Parathyroid adenoma (tissue), 2 donors: ENCODE data around the gene MIPOL1.
A peak's percentile ranks its signal among the peaks of the same experiment; 100 is the strongest.

ENCODE experiments used
- H2AFZ ChIP-seq: fragments of 300-600 bp; sonication (generic); one replicate; pipeline ENCODE4 v1.7.0; 2017; ENCODE audit warnings: antibody characterized with exemption, mild to moderate bottlenecking
- H3K27ac ChIP-seq: fragments of 300-600 bp; sonication (generic); one replicate; pipeline ENCODE4 v1.7.0; 2017
- H3K27me3 ChIP-seq: fragments of 300-600 bp; sonication (generic); one replicate; pipeline ENCODE4 v1.7.0; 2017; ENCODE audit warnings: low read length; ENCODE audit not compliant: control insufficient read depth, insufficient read depth
- H3K36me3 ChIP-seq: fragments of 300-600 bp; sonication (generic); one replicate; pipeline ENCODE4 v1.7.0; 2017; ENCODE audit warnings: low read length; ENCODE audit not compliant: control insufficient read depth, insufficient read depth
- H3K4me1 ChIP-seq: fragments of 300-600 bp; sonication (generic); one replicate; pipeline ENCODE4 v1.7.0; 2017; ENCODE audit warnings: control low read depth
- H3K4me2 ChIP-seq: fragments of 300-600 bp; sonication (generic); one replicate; pipeline ENCODE4 v1.7.0; 2017; ENCODE audit warnings: low read length
- H3K4me3 ChIP-seq: fragments of 300-600 bp; sonication (generic); one replicate; pipeline ENCODE4 v1.7.0; 2017; ENCODE audit warnings: low read depth, low read length
- H3K79me2 ChIP-seq: fragments of 300-600 bp; sonication (generic); one replicate; pipeline ENCODE4 v1.7.0; 2017; ENCODE audit warnings: control low read depth
- H3K9ac ChIP-seq: fragments of 300-600 bp; sonication (generic); one replicate; pipeline ENCODE4 v1.7.0; 2017; ENCODE audit warnings: mild to moderate bottlenecking
- H3K9me3 ChIP-seq: fragments of 300-600 bp; sonication (generic); one replicate; pipeline ENCODE4 v1.7.0; 2017; ENCODE audit warnings: low read length; ENCODE audit not compliant: control insufficient read depth
- CTCF ChIP-seq: fragments of 300-600 bp; sonication (generic); IDR thresholded peaks from one replicate; pipeline ENCODE4 v1.7.0; 2017; ENCODE audit warnings: antibody characterized with exemption, mild to moderate bottlenecking
- donor health status: primary hyperparathyroidism.

Gene MIPOL1

DNA sequence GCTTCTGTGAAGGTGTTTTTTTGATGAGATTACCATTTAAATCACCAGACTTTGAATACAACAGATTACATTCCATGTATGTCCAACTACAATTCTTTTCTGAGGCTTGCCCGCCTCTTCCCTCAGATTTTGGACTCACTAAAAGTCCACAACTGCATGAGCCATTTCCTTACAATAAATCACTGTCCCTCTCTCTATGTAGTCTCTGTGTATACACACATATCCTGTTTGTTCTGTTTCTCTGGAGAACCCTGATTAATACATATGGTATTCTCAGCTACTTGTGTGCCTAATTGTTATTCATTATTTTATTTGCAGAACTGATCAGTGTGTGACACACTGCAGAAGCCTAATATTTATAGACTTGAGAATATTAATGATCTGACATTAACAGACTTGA lies 2.4 kb upstream of the MIPOL1 start:
- Histone ChIP-seq H3K79me2 (no peaks in the 10 kb centered on the region), H3K27me3 (no peaks in the 10 kb centered on the region), H3K4me1 (no peaks in the 10 kb centered on the region), H3K9me3 (no peaks in the 10 kb centered on the region), H3K36me3 (no peaks in the 10 kb centered on the region), H3K4me3 (no peak overlapping the region), H3K9ac (no peak overlapping the region), H3K4me2 (no peak overlapping the region), H2AFZ (no peak overlapping the region), H3K27ac (no peak overlapping the region)
- no peak for TF ChIP-seq CTCF

DNA sequence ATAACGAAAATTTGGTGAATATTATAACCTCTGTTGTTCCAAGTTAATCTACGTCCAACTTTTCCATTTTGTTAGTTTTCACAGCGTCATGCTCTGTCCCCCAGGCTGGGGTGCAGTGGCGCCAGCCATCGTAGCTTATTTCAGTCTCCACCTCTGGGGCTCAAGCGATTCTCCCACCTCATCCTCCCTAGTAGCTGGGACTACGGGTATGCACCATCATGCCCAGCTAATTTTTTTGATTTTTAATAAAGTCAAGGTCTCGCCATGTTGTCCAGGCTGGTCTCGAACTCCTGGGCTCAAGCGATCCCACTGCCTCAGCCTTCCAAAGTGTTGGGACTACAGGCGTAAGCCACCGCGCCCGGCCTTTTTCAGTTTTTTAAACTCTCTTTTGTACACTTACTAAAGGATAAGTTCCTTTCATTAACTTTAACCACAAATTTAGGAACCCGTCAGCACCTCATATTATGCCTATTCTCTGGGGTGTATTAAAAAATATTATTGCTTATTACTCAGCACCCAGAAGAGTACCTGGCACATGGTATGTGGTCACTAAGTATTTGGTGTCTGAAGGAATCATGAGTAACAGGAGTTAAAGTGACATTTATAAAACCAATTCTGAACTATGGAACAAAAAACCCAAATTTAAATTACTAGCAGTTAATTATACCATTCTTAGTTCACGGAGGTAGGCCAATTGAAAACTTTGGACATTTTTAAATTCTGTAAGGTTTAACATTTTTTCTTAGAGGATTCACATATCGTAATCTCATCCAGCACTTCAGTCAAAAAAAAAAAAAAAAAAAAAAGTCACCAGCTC lies 925 bp upstream of the MIPOL1 start:
- no peak for TF ChIP-seq CTCF
- H3K9ac ChIP-seq = no peak overlapping the region
- no peaks in the 10 kb centered on the region for H3K9me3 ChIP-seq

DNA sequence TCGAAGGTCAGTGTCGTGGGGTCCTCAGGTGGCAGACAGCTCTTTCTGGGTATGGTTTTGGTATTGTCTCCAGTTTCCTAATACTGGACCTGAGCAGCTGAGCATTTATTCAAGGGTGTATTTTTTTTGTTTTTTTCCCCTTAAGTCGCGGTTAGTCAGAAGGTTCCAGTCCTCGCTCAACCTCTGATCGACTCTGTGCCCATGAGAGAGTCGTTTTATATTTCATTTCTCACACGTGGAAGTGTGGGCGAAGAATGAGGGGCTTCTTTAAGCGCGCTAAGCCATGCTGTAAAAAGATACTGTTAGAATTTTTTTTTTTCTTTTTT lies 499 bp downstream of the MIPOL1 start:
- Histone ChIP-seq H3K36me3 (no peaks in the 10 kb centered on the region), H3K9ac (peak overlapping the region; percentile 5), H3K27ac (peak overlapping the region; percentile 85), H3K4me3 (peak overlapping the region; percentile 96), H3K4me1 (no peaks in the 10 kb centered on the region), H3K4me2 (peak overlapping the region; percentile 99), H3K27me3 (no peaks in the 10 kb centered on the region), H3K9me3 (no peaks in the 10 kb centered on the region), H2AFZ (peak overlapping the region; percentile 96), H3K79me2 (no peaks in the 10 kb centered on the region)
- TF ChIP-seq CTCF = peak; percentile 52

More for the DNA sequence above, 925 bp upstream of the MIPOL1 start:
- H3K4me2 ChIP-seq = peak overlapping the region; percentile 99
- peak overlapping the region; percentile 89 for H2AFZ ChIP-seq
- H3K27ac ChIP-seq = peak overlapping the region; percentile 85
- no peaks in the 10 kb centered on the region for H3K4me1 ChIP-seq
- H3K4me3 ChIP-seq = peak overlapping the region; percentile 96
- no peaks in the 10 kb centered on the region for H3K79me2 ChIP-seq
- no peaks in the 10 kb centered on the region for H3K27me3 ChIP-seq
- H3K36me3 ChIP-seq = no peaks in the 10 kb centered on the region

DNA sequence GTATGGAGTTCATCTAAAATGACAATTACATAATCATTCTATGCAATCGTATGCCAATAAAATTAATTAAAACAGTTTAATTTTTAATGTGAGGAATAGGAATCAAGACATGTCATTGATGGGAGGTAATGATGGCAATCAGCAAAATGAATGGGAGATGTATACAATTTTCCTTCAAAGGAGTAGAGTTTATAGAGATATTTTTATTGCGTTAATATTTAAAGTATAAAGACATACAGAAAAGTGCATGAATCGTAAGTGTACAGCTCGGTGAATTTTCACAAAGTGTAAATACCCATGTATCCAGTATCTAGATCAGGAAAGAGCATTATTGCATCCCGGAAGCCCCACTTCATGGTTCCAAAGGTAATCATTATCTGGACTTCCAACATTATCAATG lies 1.2 kb downstream of the MIPOL1 start:
- H3K27ac ChIP-seq = no peak overlapping the region
- H2AFZ ChIP-seq = peak overlapping the region; percentile 96
- no peaks in the 10 kb centered on the region for H3K27me3 ChIP-seq
- no peak overlapping the region for H3K9ac ChIP-seq
- H3K4me2 ChIP-seq = peak overlapping the region; percentile 99
- no peaks in the 10 kb centered on the region for H3K79me2 ChIP-seq
- no peak for TF ChIP-seq CTCF
- no peaks in the 10 kb centered on the region for H3K36me3 ChIP-seq
- H3K4me1 ChIP-seq = no peaks in the 10 kb centered on the region
- H3K4me3 ChIP-seq = no peak overlapping the region
- H3K9me3 ChIP-seq = no peaks in the 10 kb centered on the region

DNA sequence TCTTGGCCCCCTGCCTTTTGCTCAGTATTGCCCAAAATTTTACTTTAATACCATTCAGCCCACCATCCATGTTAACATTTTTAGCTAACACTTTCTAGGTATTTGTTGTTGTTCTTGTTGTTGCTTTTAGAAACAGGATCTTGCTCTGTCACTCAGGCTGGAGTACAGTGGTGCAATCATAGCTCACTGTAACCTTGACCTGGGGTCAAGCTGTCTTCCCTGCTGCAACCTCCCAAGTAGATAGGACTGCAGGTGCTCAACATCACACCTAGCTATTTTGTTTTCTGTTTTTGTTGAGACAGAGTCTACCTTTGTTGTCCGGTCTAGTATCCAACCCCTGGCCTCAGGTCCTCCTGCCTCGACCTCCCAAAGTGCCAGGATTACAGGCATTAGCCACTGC lies 4.0 kb downstream of the MIPOL1 start:
- no peak overlapping the region for H3K27ac ChIP-seq
- H3K79me2 ChIP-seq = peaks cover 9% of the 10 kb centered on the region
- H3K36me3 ChIP-seq = no peaks in the 10 kb centered on the region
- no peak overlapping the region for H3K4me3 ChIP-seq
- H2AFZ ChIP-seq = no peak overlapping the region
- no peak overlapping the region for H3K9ac ChIP-seq
- TF ChIP-seq CTCF = no peak
- no peaks in the 10 kb centered on the region for H3K27me3 ChIP-seq
- no peaks in the 10 kb centered on the region for H3K4me1 ChIP-seq
- no peak overlapping the region for H3K4me2 ChIP-seq
- H3K9me3 ChIP-seq = no peaks in the 10 kb centered on the region
